Endothelial cell of umbilical vein (primary cell): ENCODE measurements around the gene SLC12A3. TPM values are rescaled to one million over a fixed set of nuclear protein-coding genes. Genes with fewer than 3 reads are reported as not detected.

ENCODE experiments used
- BruUV-seq: library from RNA; stranded (reverse); fragments of 400-500 nt; replicated peaks from 2 replicates; lab custom pipeline; 2021; lab: Mats Ljungman, UMichigan
- CTCF ChIA-PET: fragments of 300-600, 350-600 bp; sonication (Branson Sonifier 250); formaldehyde crosslinking; loops from one replicate; lab custom pipeline; 2021; ENCODE audit warnings: antibody characterized with exemption, inconsistent platforms; lab: Charles Lee
- POLR2A ChIA-PET: fragments of 300-600, 350-600 bp; sonication (Branson Sonifier 250); formaldehyde crosslinking; loops from one replicate; lab custom pipeline; 2021; ENCODE audit warnings: antibody characterized with exemption, inconsistent platforms; lab: Charles Lee
- DNase-seq: peaks from one replicate; pipeline ENCODE4 v3.0.0-alpha.2; 2011; ENCODE audit warnings: low read depth, low spot score
- FAIRE-seq: peaks from 2 replicates; lab custom pipeline; 2011; peaks lifted over from hg19 to GRCh38; lab: Jason Lieb, UNC
- H2AFZ ChIP-seq: 2 replicates; pipeline ENCODE4 v1.6.0; 2012; ENCODE audit warnings: low read depth, low read length, control low read depth, inconsistent platforms
- H3K27ac ChIP-seq: 2 replicates; pipeline ENCODE4 v1.5.1; 2011; ENCODE audit warnings: low read depth, mild to moderate bottlenecking, control low read depth, low read length, moderate library complexity; ENCODE audit not compliant: insufficient read depth
- H3K27me3 ChIP-seq, 2 experiments: 2 replicates each; pipeline versions ENCODE4 v1.6.0 to v1.6.1; 2011; ENCODE audit warnings: low read length in 2 of 2, mixed read lengths in 1 of 2; ENCODE audit not compliant: control insufficient read depth in 2 of 2, insufficient read depth in 2 of 2
- H3K36me3 ChIP-seq, 2 experiments: 2 replicates in 1 of 2; 3 replicates in 1 of 2; pipeline ENCODE4 v1.5.1; 2011; ENCODE audit warnings: low read length in 2 of 2, mild to moderate bottlenecking in 1 of 2, moderate library complexity in 1 of 2; ENCODE audit not compliant: control insufficient read depth in 2 of 2, insufficient read depth in 2 of 2; ENCODE audit errors: extremely low read depth in 1 of 2
- H3K4me1 ChIP-seq: 3 replicates; pipeline ENCODE4 v1.5.1; 2011; ENCODE audit warnings: mild to moderate bottlenecking, low read length; ENCODE audit not compliant: control insufficient read depth, insufficient read depth; ENCODE audit errors: extremely low read depth
- H3K4me2 ChIP-seq: 2 replicates; pipeline ENCODE4 v1.6.1; 2011; ENCODE audit warnings: low read length, control low read depth, mixed read lengths; ENCODE audit not compliant: insufficient read depth
- H3K4me3 ChIP-seq, 3 experiments: fragments of 200-600 bp in 1 of 3; sonication (generic), shearing (Covaris generic) in 1 of 3; replicated peaks in 1 of 3; 2 replicates each; pipeline ENCODE4 v1.5.1; 2011 to 2016; ENCODE audit warnings: control low read depth in 3 of 3, low read length in 3 of 3, mild to moderate bottlenecking in 2 of 3, inconsistent platforms in 1 of 3, low read depth in 1 of 3, moderate library complexity in 1 of 3; ENCODE audit not compliant: insufficient read depth in 1 of 3
- H3K79me2 ChIP-seq: 2 replicates; pipeline ENCODE4 v1.6.0; 2012; ENCODE audit warnings: low read length, inconsistent platforms; ENCODE audit not compliant: control insufficient read depth, insufficient read depth
- H3K9ac ChIP-seq: replicated peaks from 2 replicates; pipeline ENCODE3; 2011; ENCODE audit warnings: low read length, control low read depth; ENCODE audit not compliant: insufficient read depth; ENCODE audit errors: extremely low read depth
- H3K9me1 ChIP-seq: replicated peaks from 3 replicates; pipeline ENCODE4 v1.6.0; 2011; ENCODE audit warnings: mild to moderate bottlenecking, low read length; ENCODE audit not compliant: control insufficient read depth, insufficient read depth; ENCODE audit errors: extremely low read depth
- H3K9me3 ChIP-seq: replicated peaks from 2 replicates; pipeline ENCODE4 v1.5.1; 2012; ENCODE audit warnings: low read length, inconsistent platforms; ENCODE audit not compliant: control insufficient read depth, insufficient read depth
- H4K20me1 ChIP-seq: replicated peaks from 2 replicates; pipeline ENCODE3; 2011; ENCODE audit warnings: mild to moderate bottlenecking, low read length; ENCODE audit not compliant: control insufficient read depth, insufficient read depth; ENCODE audit errors: extremely low read depth
- EZH2 ChIP-seq: IDR thresholded peaks from 2 replicates; pipeline ENCODE4 v1.6.1; 2012; ENCODE audit warnings: borderline replicate concordance, low read depth, mild to moderate bottlenecking, moderate library complexity, low read length, inconsistent platforms; ENCODE audit not compliant: severe bottlenecking
- FOS ChIP-seq: IDR thresholded peaks from 2 replicates; pipeline ENCODE4 v1.6.1; 2011; ENCODE audit warnings: mild to moderate bottlenecking, low read length, moderate library complexity, borderline replicate concordance; ENCODE audit not compliant: insufficient read depth
- GATA2 ChIP-seq: IDR thresholded peaks from 2 replicates; pipeline ENCODE4 v1.7.0; 2011; ENCODE audit warnings: low read depth, mild to moderate bottlenecking, moderate library complexity, mixed read lengths, low read length; ENCODE audit not compliant: insufficient read length, insufficient read depth
- JUN ChIP-seq: IDR thresholded peaks from 2 replicates; pipeline ENCODE4 v1.6.1; 2011; ENCODE audit warnings: borderline replicate concordance, low read depth; ENCODE audit not compliant: insufficient read length, insufficient read depth
- MYC ChIP-seq: IDR thresholded peaks from one replicate; pipeline ENCODE4 v1.6.1; 2011; ENCODE audit warnings: mild to moderate bottlenecking, low read depth, low read length
- POLR2A ChIP-seq: IDR thresholded peaks from 2 replicates; pipeline ENCODE4 v1.6.1; 2012; ENCODE audit warnings: low read depth, mild to moderate bottlenecking, control low read depth, low read length
- POLR2AphosphoS5 ChIP-seq: IDR thresholded peaks from 2 replicates; pipeline ENCODE4 v1.6.1; 2012; ENCODE audit warnings: low read depth, mild to moderate bottlenecking, control low read depth, low read length, moderate library complexity; ENCODE audit not compliant: insufficient read depth
- dilution Hi-C: fragments of 300-500 bp; cut with MboI; formaldehyde crosslinking; loops from one replicate; pipeline ENCODE4 v1.15.0; 2019; ENCODE audit warnings: low sequenced_read_pairs; ENCODE audit not compliant: extremely low pct_ligation_motif_present
- intact Hi-C: fragments of 100-400 bp; cut with micrococcal nuclease; formaldehyde crosslinking; loops from one replicate; pipeline ENCODE4 v1.10.0; 2022
- polyA plus RNA-seq, 4 experiments: library from polyadenylated mRNA; depleted of rRNA in 3 of 4; stranded (reverse) in 3 of 4; unstranded in 1 of 4; fragments of >200 nt; gene quantifications; 2 replicates each; pipeline versions ENCODE4 v1.2.1 to v1.2.3, GENCODE V29; 2011 to 2012; ENCODE audit warnings: missing spikeins in 1 of 4
- total RNA-seq: library from RNA; stranded (reverse); gene quantifications from 2 replicates; pipeline ENCODE4 v1.2.3, GENCODE V29; 2021
- TF ChIP-seq, protein P1 (sequence below): IDR thresholded peaks from 2 replicates; pipeline ENCODE4 v1.6.1; 2011; ENCODE audit not compliant: insufficient read depth, insufficient read length
- TF ChIP-seq, protein P2 (sequence below), 2 donors: IDR thresholded peaks; 1 replicate in 1 of 2; 2 replicates in 1 of 2; pipeline ENCODE4 v1.5.1; 2011; ENCODE audit warnings: low read length in 2 of 2, mild to moderate bottlenecking in 2 of 2, moderate library complexity in 2 of 2, control low read depth in 1 of 2, inconsistent platforms in 1 of 2, low read depth in 1 of 2; ENCODE audit not compliant: insufficient read depth in 1 of 2; ENCODE audit errors: extremely low read depth in 1 of 2

The SLC12A3 gene
- total and polyA plus RNA-seq, 2 donors (not counting 3 experiments of a cell fraction or from before 2014, with no cell fraction given) = not detected

- no peak overlapping the region for H3K4me2 ChIP-seq
- no peak for DNase-seq
- H4K20me1 ChIP-seq = no peaks in the 10 kb centered on the region
- no peaks in the 10 kb centered on the region for H3K9me3 ChIP-seq
- no TSS peak for BruUV-seq
- dilution Hi-C loops (no loop called here), intact Hi-C loops (no loop called here)
- no peak overlapping the region for H2AFZ ChIP-seq
- ChIA-PET CTCF (interaction anchor here (1.5 to 7.3 kb wide), 2 partner anchors 9 to 47 kb away, joined by 4 to 47 read pairs; no protein-coding TSS in a partner anchor), POLR2A (no interaction called here)
- H3K9ac ChIP-seq = no peak overlapping the region
- no peaks in the 10 kb centered on the region for H3K9me1 ChIP-seq
- H3K27me3 ChIP-seq = no peaks in the 10 kb centered on the region
- peaks cover 18 to 21% of the 10 kb centered on the region in 2 experiments for H3K36me3 ChIP-seq
- no peaks in the 10 kb centered on the region for H3K79me2 ChIP-seq
- no peak for FAIRE-seq
- no peak overlapping the region for H3K27ac ChIP-seq
- no peak overlapping the region for H3K4me3 ChIP-seq
- H3K4me1 ChIP-seq = peaks cover 14% of the 10 kb centered on the region
- TF ChIP-seq EZH2 = no peak
- TF ChIP-seq JUN = no peak
- no peak for TF ChIP-seq POLR2AphosphoS5
- TF ChIP-seq, protein P1, sequence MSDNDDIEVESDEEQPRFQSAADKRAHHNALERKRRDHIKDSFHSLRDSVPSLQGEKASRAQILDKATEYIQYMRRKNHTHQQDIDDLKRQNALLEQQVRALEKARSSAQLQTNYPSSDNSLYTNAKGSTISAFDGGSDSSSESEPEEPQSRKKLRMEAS = no peak
- TF ChIP-seq MYC = no peak
- no peak for TF ChIP-seq FOS
- no peak for TF ChIP-seq GATA2
Observed at GRCh38 chr16:56841233-56841632, 23.8 kb upstream of the SLC12A3 start.

DNA sequence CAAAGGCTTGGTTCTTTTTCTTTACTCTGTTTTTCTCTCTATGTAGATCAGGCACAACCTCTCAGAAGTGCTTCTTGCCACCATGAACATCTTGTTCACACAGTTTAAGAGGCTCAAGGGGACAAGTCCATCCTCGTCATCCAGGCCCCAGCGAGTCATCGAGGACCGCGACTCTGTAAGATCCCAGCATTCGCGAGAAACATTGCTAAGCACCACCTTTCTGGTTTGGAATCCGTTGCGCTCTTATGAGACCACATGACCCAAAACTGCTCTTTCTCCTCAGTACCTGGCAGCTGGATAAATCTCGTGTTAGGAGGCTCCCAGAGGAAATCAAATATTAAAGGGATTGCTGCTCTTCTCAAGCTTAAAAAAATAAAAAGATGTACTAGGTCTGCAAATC is 23.3 kb upstream of the SLC12A3 start:
- dilution Hi-C loops = no loop called here

More for the DNA sequence above, 23.3 kb upstream of the SLC12A3 start:
- POLR2A ChIA-PET = no interaction called here
- TF ChIP-seq GATA2 (no peak), POLR2A (no peak), POLR2AphosphoS5 (no peak), JUN (no peak), FOS (no peak), MYC (no peak), EZH2 (no peak)
- TF ChIP-seq, protein P1 = no peak
- TF ChIP-seq, protein P2, sequence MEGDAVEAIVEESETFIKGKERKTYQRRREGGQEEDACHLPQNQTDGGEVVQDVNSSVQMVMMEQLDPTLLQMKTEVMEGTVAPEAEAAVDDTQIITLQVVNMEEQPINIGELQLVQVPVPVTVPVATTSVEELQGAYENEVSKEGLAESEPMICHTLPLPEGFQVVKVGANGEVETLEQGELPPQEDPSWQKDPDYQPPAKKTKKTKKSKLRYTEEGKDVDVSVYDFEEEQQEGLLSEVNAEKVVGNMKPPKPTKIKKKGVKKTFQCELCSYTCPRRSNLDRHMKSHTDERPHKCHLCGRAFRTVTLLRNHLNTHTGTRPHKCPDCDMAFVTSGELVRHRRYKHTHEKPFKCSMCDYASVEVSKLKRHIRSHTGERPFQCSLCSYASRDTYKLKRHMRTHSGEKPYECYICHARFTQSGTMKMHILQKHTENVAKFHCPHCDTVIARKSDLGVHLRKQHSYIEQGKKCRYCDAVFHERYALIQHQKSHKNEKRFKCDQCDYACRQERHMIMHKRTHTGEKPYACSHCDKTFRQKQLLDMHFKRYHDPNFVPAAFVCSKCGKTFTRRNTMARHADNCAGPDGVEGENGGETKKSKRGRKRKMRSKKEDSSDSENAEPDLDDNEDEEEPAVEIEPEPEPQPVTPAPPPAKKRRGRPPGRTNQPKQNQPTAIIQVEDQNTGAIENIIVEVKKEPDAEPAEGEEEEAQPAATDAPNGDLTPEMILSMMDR (IDR thresholded peaks at IDR 0.05; ENCODE audit: extremely low read depth in 1 of 2, insufficient read depth in 1 of 2, low read depth in 1 of 2, low read length in 2 of 2) = no peak
- CTCF ChIA-PET = interaction anchor here (0.6 to 7.3 kb wide), 3 partner anchors 9 to 48 kb away, joined by 3 to 47 read pairs (median 4); no protein-coding TSS in a partner anchor
- Histone ChIP-seq H3K27me3 (no peaks in the 10 kb centered on the region), H2AFZ (no peak overlapping the region), H3K4me2 (no peak overlapping the region), H3K4me3 (no peak overlapping the region), H3K4me1 (peaks cover 14% of the 10 kb centered on the region), H3K9me3 (no peaks in the 10 kb centered on the region), H3K27ac (no peak overlapping the region), H3K79me2 (no peaks in the 10 kb centered on the region), H3K36me3 (peaks cover 15 to 19% of the 10 kb centered on the region in 2 experiments), H4K20me1 (no peaks in the 10 kb centered on the region), H3K9ac (no peak overlapping the region), H3K9me1 (no peaks in the 10 kb centered on the region)
- no peak for FAIRE-seq
- intact Hi-C loops = no loop called here
- DNase-seq = no peak
- no TSS peak for BruUV-seq
